SK-N-SH (cell line): Measurements from ENCODE around the gene UGT1A10. TPM values are rescaled to one million over a fixed set of nuclear protein-coding genes. Genes with fewer than 3 reads are reported as not detected.

Experiments
- CTCF ChIA-PET: fragments of 300-600, 350-600 bp; formaldehyde crosslinking; extraction: SDS; loops from one replicate; lab custom pipeline; 2021; lab: Yijun Ruan, JAX
- POLR2A ChIA-PET: fragments of 350-600 bp; sonication (Branson Sonifier 250); formaldehyde crosslinking; extraction: SDS; loops from one replicate; lab custom pipeline; 2020; ENCODE audit warnings: antibody characterized with exemption, inconsistent platforms; lab: Yijun Ruan, JAX
- DNase-seq: peaks from one replicate; pipeline ENCODE4 v3.0.0; 2012
- H2AFZ ChIP-seq: fragments of 200-600 bp; sonication (generic); 2 replicates; pipeline ENCODE4 v1.8.1; 2016; ENCODE audit warnings: antibody characterized with exemption, mild to moderate bottlenecking, low read depth
- H3F3A ChIP-seq: fragments of 200-600 bp; sonication (generic); replicated peaks from 2 replicates; pipeline ENCODE3; 2016; ENCODE audit warnings: antibody characterized with exemption, mild to moderate bottlenecking; ENCODE audit not compliant: insufficient read depth
- H3K27ac ChIP-seq, 2 experiments: fragments of 200-500 bp in 1 of 2; fragments of 200-600 bp in 1 of 2; sonication (Bioruptor generic) in 1 of 2; sonication (generic), shearing (Covaris generic) in 1 of 2; 2 replicates each; pipeline versions ENCODE4 v1.5.1 to v1.6.1; 2014 to 2016; ENCODE audit warnings: low read depth in 2 of 2, inconsistent platforms in 1 of 2, low read length in 1 of 2, mild to moderate bottlenecking in 1 of 2, mixed read lengths in 1 of 2
- H3K27me3 ChIP-seq: fragments of 200-600 bp; sonication (generic), shearing (Covaris generic); 2 replicates; pipeline ENCODE4 v1.6.1; 2016; ENCODE audit warnings: mixed run types; ENCODE audit not compliant: insufficient read depth
- H3K36me3 ChIP-seq, 2 experiments: fragments of 200-500 bp in 1 of 2; fragments of 200-600 bp in 1 of 2; sonication (Bioruptor generic) in 1 of 2; sonication (generic) in 1 of 2; replicated peaks in 1 of 2; 2 replicates each; pipeline versions ENCODE3 to v1.5.1; 2014 to 2016; ENCODE audit warnings: low read length in 1 of 2, mild to moderate bottlenecking in 1 of 2; ENCODE audit not compliant: insufficient read depth in 2 of 2, control insufficient read depth in 1 of 2
- H3K4me1 ChIP-seq, 2 experiments: fragments of 200-500 bp in 1 of 2; fragments of 200-600 bp in 1 of 2; sonication (Bioruptor generic) in 1 of 2; sonication (generic), shearing (Covaris generic) in 1 of 2; 2 replicates each; pipeline versions ENCODE4 v1.5.1 to v1.6.1; 2014 to 2016; ENCODE audit warnings: low read depth in 1 of 2, low read length in 1 of 2, mixed run types in 1 of 2; ENCODE audit not compliant: insufficient read depth in 2 of 2, control insufficient read depth in 1 of 2
- H3K4me2 ChIP-seq: fragments of 200-600 bp; sonication (generic), shearing (Covaris generic); 2 replicates; pipeline ENCODE4 v1.6.1; 2017; ENCODE audit warnings: mixed run types
- H3K4me3 ChIP-seq, 2 experiments: fragments of 200-500 bp in 1 of 2; fragments of 200-600 bp in 1 of 2; sonication (Bioruptor generic) in 1 of 2; sonication (generic), shearing (Covaris generic) in 1 of 2; 2 replicates each; pipeline versions ENCODE4 v1.5.1 to v1.8.1; 2014 to 2016; ENCODE audit warnings: low read depth in 2 of 2, inconsistent platforms in 1 of 2, low read length in 1 of 2, mild to moderate bottlenecking in 1 of 2, mixed read lengths in 1 of 2, moderate library complexity in 1 of 2
- H3K79me2 ChIP-seq: fragments of 200-600 bp; sonication (generic); 2 replicates; pipeline ENCODE4 v1.8.1; 2017; ENCODE audit warnings: mild to moderate bottlenecking; ENCODE audit not compliant: insufficient read depth
- H3K9ac ChIP-seq: fragments of 200-600 bp; sonication (generic); 2 replicates; pipeline ENCODE4 v1.6.1; 2017; ENCODE audit warnings: mixed run types
- H3K9me2 ChIP-seq: fragments of 200-600 bp; sonication (generic); 2 replicates; pipeline ENCODE4 v1.6.1; 2017; ENCODE audit warnings: mixed run types
- H3K9me3 ChIP-seq: fragments of 200-600 bp; sonication (generic); 2 replicates; pipeline ENCODE4 v1.6.1; 2017; ENCODE audit warnings: mixed run types, mild to moderate bottlenecking, moderate library complexity
- H4K20me1 ChIP-seq: fragments of 200-600 bp; sonication (generic); 2 replicates; pipeline ENCODE4 v1.6.1; 2017; ENCODE audit warnings: mild to moderate bottlenecking, mixed run types; ENCODE audit not compliant: insufficient read depth
- CHD2 ChIP-seq: fragments of 150-350 bp; IDR thresholded peaks from 2 replicates; pipeline ENCODE4 v1.6.1; 2018; ENCODE audit warnings: low read length; ENCODE audit not compliant: partially characterized antibody
- ELF1 ChIP-seq: IDR thresholded peaks from 2 replicates; pipeline ENCODE4 v1.4.0; 2012
- EP300 ChIP-seq, 2 experiments: IDR thresholded peaks; 2 replicates each; pipeline versions ENCODE4 v1.4.0 to v1.6.1; 2012; ENCODE audit warnings: borderline replicate concordance in 1 of 2, low read depth in 1 of 2, low read length in 1 of 2
- EZH2phosphoT487 ChIP-seq: fragments of 200-600 bp; sonication (generic); IDR thresholded peaks from 2 replicates; pipeline ENCODE4 v1.6.1; 2017; ENCODE audit warnings: low read depth, mixed run types, mild to moderate bottlenecking, antibody characterized with exemption, moderate library complexity, borderline replicate concordance
- FOXM1 ChIP-seq: IDR thresholded peaks from 2 replicates; pipeline ENCODE4 v1.4.0; 2012; ENCODE audit warnings: low read depth, mild to moderate bottlenecking
- GABPA ChIP-seq: IDR thresholded peaks from 2 replicates; pipeline ENCODE4 v1.4.0; 2012; ENCODE audit warnings: low read depth, mild to moderate bottlenecking
- MEF2A ChIP-seq: IDR thresholded peaks from 2 replicates; pipeline ENCODE4 v1.4.0; 2012; ENCODE audit warnings: low read depth, borderline replicate concordance
- NRF1 ChIP-seq: IDR thresholded peaks from 2 replicates; pipeline ENCODE4 v1.6.1; 2012; ENCODE audit warnings: low read depth, mild to moderate bottlenecking, low read length
- POLR2AphosphoS5 ChIP-seq: IDR thresholded peaks from 2 replicates; pipeline ENCODE4 v1.6.1; 2012; ENCODE audit warnings: low read depth, low read length
- RAD21 ChIP-seq: IDR thresholded peaks from 2 replicates; pipeline ENCODE4 v1.6.1; 2012; ENCODE audit warnings: mild to moderate bottlenecking, low read length
- RCOR1 ChIP-seq: fragments of 150-350 bp; IDR thresholded peaks from 2 replicates; pipeline ENCODE4 v1.6.1; 2017; ENCODE audit warnings: antibody characterized with exemption, low read length
- RFX5 ChIP-seq: IDR thresholded peaks from 2 replicates; pipeline ENCODE4 v1.6.1; 2012; ENCODE audit warnings: mild to moderate bottlenecking, improper control_type of control experiment, low read length
- TCF12 ChIP-seq: IDR thresholded peaks from 2 replicates; pipeline ENCODE4 v1.4.0; 2012
- TEAD4 ChIP-seq: IDR thresholded peaks from 2 replicates; pipeline ENCODE4 v1.4.0; 2012; ENCODE audit warnings: mild to moderate bottlenecking, borderline replicate concordance; ENCODE audit not compliant: insufficient read depth
- YY1 ChIP-seq: IDR thresholded peaks from 2 replicates; pipeline ENCODE4 v1.4.0; 2012; ENCODE audit warnings: low read depth, mild to moderate bottlenecking
- WGBS: methylation state at CpG from one replicate; pipeline ENCODE4 v1.1.6; 2017; ENCODE audit warnings: low lambda C conversion rate; 5-methylcytosine and 5-hydroxymethylcytosine counted together
- polyA plus RNA-seq, 3 experiments: library from polyadenylated mRNA; depleted of rRNA; stranded (reverse); fragments of >200 nt; gene quantifications; 2 replicates each; pipeline ENCODE4 v1.2.3, GENCODE V29; 2012
- TF ChIP-seq, protein P1 (sequence below): fragments of 150-350 bp; IDR thresholded peaks from 2 replicates; pipeline ENCODE4 v1.6.1; 2017; ENCODE audit warnings: antibody characterized with exemption, low read length, low read depth, borderline replicate concordance
- TF ChIP-seq, protein P2 (sequence below): IDR thresholded peaks from 2 replicates; pipeline ENCODE4 v1.4.0; 2012; ENCODE audit warnings: low read depth, borderline replicate concordance
- TF ChIP-seq, protein P3 (sequence below): fragments of 200-600 bp; sonication (generic); IDR thresholded peaks from 2 replicates; pipeline ENCODE4 v1.6.1; 2017; ENCODE audit warnings: antibody characterized with exemption, mild to moderate bottlenecking, moderate library complexity
- TF ChIP-seq, protein P4 (sequence below): IDR thresholded peaks from 2 replicates; pipeline ENCODE4; 2012
- TF ChIP-seq, protein P5 (sequence below): IDR thresholded peaks from 2 replicates; pipeline ENCODE4 v1.4.0; 2012; ENCODE audit warnings: low read depth

The UGT1A10 gene
- polyA plus RNA-seq, 1 of the 3 experiments (the other 2 are of a cell fraction) = not detected

DNA sequence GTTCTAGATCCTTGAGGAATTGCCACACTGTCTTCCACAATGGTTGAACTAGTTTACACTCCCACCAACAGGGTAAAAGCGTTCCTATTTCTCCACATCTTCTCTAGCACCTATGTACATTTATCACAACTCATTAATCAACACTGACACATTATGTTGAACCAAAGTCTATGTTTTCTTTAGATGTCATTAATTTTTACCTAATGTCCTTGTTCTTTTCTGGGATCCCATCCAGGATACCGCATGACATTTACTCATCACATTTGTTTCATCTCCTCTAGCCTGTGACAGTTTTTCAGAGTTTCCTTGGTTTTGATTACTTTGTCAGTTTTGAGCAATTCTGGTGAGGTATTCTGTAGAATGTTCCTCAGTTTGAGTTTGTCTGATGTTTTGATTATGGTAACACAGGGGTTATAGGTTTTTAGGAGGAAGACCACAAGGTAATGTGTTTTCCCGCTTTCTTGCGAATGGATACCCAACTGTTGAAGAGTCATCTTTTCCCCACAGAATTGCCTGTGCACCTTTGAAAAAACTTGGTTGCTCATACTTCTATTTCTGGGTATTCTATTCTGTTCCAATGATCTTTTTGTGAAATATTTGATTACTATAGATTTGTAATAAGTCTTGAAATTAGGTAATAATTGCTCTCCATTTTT is 32.5 kb downstream of the UGT1A10 start:
- no peaks in the 10 kb centered on the region for H3K36me3 ChIP-seq
- ChIA-PET POLR2A (no interaction called here), CTCF (no interaction called here)
- DNase-seq = no peak
- no peak overlapping the region for H3K4me2 ChIP-seq
- H3K79me2 ChIP-seq = no peaks in the 10 kb centered on the region
- 49% methylated on average over 4 of the region's 4 CpGs for WGBS
- H3K9ac ChIP-seq = no peak overlapping the region
- TF ChIP-seq, protein P1, sequence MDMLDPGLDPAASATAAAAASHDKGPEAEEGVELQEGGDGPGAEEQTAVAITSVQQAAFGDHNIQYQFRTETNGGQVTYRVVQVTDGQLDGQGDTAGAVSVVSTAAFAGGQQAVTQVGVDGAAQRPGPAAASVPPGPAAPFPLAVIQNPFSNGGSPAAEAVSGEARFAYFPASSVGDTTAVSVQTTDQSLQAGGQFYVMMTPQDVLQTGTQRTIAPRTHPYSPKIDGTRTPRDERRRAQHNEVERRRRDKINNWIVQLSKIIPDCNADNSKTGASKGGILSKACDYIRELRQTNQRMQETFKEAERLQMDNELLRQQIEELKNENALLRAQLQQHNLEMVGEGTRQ = no peak
- TF ChIP-seq POLR2AphosphoS5 (no peak), FOXM1 (no peak), EP300 (IDR thresholded peaks at IDR 0.05; ENCODE audit: borderline replicate concordance in 1 of 2, low read depth in 1 of 2, low read length in 1 of 2) (no peak), RAD21 (no peak), RCOR1 (no peak), RFX5 (no peak), ELF1 (no peak), TEAD4 (no peak), TCF12 (no peak), YY1 (no peak), CHD2 (no peak), NRF1 (no peak), GABPA (no peak), MEF2A (no peak), EZH2phosphoT487 (no peak)
- TF ChIP-seq, protein P2, sequence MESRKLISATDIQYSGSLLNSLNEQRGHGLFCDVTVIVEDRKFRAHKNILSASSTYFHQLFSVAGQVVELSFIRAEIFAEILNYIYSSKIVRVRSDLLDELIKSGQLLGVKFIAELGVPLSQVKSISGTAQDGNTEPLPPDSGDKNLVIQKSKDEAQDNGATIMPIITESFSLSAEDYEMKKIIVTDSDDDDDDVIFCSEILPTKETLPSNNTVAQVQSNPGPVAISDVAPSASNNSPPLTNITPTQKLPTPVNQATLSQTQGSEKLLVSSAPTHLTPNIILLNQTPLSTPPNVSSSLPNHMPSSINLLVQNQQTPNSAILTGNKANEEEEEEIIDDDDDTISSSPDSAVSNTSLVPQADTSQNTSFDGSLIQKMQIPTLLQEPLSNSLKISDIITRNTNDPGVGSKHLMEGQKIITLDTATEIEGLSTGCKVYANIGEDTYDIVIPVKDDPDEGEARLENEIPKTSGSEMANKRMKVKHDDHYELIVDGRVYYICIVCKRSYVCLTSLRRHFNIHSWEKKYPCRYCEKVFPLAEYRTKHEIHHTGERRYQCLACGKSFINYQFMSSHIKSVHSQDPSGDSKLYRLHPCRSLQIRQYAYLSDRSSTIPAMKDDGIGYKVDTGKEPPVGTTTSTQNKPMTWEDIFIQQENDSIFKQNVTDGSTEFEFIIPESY = no peak
- TF ChIP-seq, protein P3, sequence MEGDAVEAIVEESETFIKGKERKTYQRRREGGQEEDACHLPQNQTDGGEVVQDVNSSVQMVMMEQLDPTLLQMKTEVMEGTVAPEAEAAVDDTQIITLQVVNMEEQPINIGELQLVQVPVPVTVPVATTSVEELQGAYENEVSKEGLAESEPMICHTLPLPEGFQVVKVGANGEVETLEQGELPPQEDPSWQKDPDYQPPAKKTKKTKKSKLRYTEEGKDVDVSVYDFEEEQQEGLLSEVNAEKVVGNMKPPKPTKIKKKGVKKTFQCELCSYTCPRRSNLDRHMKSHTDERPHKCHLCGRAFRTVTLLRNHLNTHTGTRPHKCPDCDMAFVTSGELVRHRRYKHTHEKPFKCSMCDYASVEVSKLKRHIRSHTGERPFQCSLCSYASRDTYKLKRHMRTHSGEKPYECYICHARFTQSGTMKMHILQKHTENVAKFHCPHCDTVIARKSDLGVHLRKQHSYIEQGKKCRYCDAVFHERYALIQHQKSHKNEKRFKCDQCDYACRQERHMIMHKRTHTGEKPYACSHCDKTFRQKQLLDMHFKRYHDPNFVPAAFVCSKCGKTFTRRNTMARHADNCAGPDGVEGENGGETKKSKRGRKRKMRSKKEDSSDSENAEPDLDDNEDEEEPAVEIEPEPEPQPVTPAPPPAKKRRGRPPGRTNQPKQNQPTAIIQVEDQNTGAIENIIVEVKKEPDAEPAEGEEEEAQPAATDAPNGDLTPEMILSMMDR = no peak
- TF ChIP-seq, protein P4, sequence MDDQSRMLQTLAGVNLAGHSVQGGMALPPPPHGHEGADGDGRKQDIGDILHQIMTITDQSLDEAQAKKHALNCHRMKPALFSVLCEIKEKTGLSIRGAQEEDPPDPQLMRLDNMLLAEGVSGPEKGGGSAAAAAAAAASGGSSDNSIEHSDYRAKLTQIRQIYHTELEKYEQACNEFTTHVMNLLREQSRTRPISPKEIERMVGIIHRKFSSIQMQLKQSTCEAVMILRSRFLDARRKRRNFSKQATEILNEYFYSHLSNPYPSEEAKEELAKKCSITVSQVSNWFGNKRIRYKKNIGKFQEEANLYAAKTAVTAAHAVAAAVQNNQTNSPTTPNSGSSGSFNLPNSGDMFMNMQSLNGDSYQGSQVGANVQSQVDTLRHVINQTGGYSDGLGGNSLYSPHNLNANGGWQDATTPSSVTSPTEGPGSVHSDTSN = no peak
- TF ChIP-seq, protein P5, sequence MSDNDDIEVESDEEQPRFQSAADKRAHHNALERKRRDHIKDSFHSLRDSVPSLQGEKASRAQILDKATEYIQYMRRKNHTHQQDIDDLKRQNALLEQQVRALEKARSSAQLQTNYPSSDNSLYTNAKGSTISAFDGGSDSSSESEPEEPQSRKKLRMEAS = no peak
- H3K27me3 ChIP-seq = no peaks in the 10 kb centered on the region
- H2AFZ ChIP-seq = no peak overlapping the region
- H4K20me1 ChIP-seq = no peaks in the 10 kb centered on the region
- no peaks in the 10 kb centered on the region for H3K9me2 ChIP-seq
- H3K4me3 ChIP-seq = no peak overlapping the region
- no peaks in the 10 kb centered on the region for H3K9me3 ChIP-seq
- no peaks in the 10 kb centered on the region for H3K4me1 ChIP-seq
- H3K27ac ChIP-seq = no peak overlapping the region
- no peaks in the 10 kb centered on the region for H3F3A ChIP-seq
